GM06990 (cell line): ENCODE results near the gene RHOBTB1.
"Not testable (repeated sequence)": the region's sequence is repeated elsewhere in the genome, so short reads cannot be mapped to it uniquely, and the experiment has no call there.

Experiments used
- DNase-seq: peaks from one replicate; pipeline ENCODE4 v3.0.0-alpha.2; 2011; ENCODE audit not compliant: insufficient read length; ENCODE audit errors: extremely low read depth
- H3K27me3 ChIP-seq: replicated peaks from 2 replicates; pipeline ENCODE4 v1.6.0; 2011; ENCODE audit warnings: low read length; ENCODE audit not compliant: control insufficient read depth, insufficient read depth
- H3K36me3 ChIP-seq: 2 replicates; pipeline ENCODE4 v1.5.1; 2011; ENCODE audit warnings: low read length; ENCODE audit not compliant: control insufficient read depth, insufficient read depth
- H3K4me3 ChIP-seq: replicated peaks from 2 replicates; pipeline ENCODE4 v1.5.1; 2011; ENCODE audit warnings: low read depth, mild to moderate bottlenecking, control low read depth, low read length
- TF ChIP-seq, protein P1 (sequence below): IDR thresholded peaks from 2 replicates; pipeline ENCODE4 v1.5.1; 2011; ENCODE audit warnings: low read length, control low read depth, mild to moderate bottlenecking, inconsistent platforms; ENCODE audit not compliant: insufficient read depth, poor library complexity, severe bottlenecking

The RHOBTB1 gene

DNA sequence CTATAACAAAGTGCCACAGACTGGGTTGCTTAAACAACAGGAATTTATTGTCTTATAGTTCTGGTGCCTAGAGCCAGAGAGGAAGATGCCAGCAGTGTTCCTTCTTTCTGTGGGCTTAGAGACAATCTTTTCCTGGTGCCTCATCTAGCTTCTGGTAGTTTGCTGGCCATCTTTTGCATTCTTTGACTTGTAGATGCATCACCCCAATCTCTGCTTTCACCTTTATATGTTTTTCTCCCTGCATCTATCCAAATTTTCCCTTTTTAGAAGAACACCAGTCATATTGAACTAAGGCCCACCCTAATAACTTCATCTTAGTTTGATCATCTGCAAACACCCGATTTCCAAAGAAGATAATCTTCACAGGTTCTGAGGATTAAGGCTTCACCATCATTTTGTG, 98.9 kb downstream of the RHOBTB1 start:
- Histone ChIP-seq H3K27me3 (no peaks in the 10 kb centered on the region), H3K4me3 (no peak overlapping the region), H3K36me3 (no peaks in the 10 kb centered on the region)
- DNase-seq: no peak
- TF ChIP-seq, protein P1, sequence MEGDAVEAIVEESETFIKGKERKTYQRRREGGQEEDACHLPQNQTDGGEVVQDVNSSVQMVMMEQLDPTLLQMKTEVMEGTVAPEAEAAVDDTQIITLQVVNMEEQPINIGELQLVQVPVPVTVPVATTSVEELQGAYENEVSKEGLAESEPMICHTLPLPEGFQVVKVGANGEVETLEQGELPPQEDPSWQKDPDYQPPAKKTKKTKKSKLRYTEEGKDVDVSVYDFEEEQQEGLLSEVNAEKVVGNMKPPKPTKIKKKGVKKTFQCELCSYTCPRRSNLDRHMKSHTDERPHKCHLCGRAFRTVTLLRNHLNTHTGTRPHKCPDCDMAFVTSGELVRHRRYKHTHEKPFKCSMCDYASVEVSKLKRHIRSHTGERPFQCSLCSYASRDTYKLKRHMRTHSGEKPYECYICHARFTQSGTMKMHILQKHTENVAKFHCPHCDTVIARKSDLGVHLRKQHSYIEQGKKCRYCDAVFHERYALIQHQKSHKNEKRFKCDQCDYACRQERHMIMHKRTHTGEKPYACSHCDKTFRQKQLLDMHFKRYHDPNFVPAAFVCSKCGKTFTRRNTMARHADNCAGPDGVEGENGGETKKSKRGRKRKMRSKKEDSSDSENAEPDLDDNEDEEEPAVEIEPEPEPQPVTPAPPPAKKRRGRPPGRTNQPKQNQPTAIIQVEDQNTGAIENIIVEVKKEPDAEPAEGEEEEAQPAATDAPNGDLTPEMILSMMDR: no peak

DNA sequence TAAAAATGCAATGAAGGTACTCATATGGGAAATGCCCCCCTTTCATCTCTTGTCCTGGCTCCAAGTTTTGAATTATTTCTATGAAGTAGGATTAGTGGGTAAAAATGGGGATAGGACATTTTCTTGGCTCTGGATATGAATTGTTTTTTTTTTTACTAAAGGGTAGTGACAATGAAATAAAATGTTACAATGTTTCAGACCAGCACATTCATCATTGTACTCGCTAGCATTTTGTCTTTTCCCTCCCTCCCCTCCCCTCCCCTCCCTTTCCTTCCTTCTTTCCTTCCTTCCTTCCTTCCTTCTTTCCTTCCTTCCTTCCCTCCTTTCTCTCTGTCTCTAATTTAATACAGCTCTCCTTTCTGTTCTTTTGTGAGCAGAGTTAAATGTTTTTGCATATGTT, 101.3 kb downstream of the RHOBTB1 start:
- H3K36me3 ChIP-seq: no peaks in the 10 kb centered on the region
- DNase-seq: no peak
- no peaks in the 10 kb centered on the region for H3K27me3 ChIP-seq
- TF ChIP-seq, protein P1: no peak
- H3K4me3 ChIP-seq: no peak overlapping the region

DNA sequence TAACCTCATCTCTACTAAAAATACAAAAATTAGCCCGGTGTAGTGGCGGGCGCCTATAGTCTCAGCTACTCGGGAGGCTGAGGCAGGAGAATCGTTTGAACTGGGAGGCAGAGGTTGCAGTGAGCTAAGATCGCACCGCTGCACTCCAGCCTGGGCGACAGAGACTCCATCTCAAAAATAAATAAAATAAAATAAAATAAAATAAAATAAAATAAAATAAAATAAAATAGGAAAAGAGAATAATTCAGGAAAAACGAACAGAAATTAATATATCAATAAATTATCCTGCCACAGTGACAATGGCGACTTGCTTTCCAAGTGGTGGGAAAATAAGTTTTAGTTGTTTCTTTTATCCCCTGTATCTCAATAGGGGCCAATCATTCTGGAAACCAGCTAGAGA, 102.8 kb downstream of the RHOBTB1 start:
- not testable (repeated sequence) for H3K36me3 ChIP-seq, DNase-seq, H3K27me3 ChIP-seq, H3K4me3 ChIP-seq

DNA sequence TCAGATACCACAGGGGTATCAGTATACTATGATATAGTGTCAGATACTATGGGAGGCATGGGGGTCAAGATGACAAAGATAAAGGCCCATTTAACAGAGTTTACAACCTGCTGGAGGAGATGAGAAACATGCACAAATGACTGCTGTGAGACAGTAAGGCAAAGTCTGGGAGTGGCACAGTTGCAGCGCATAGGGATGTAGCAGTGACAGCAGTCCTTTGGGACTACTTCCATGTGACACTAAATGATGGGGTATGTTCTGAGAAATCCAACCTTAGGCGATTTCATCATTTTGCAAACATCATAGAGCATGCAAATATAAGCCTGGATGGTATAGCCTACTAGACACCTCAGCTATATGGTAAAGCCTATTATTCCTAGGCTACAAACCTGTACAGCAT, 108.9 kb downstream of the RHOBTB1 start:
- TF ChIP-seq, protein P1: no peak
- no peak for DNase-seq
- Histone ChIP-seq H3K36me3 (no peaks in the 10 kb centered on the region), H3K27me3 (no peaks in the 10 kb centered on the region), H3K4me3 (no peak overlapping the region)

GRCh38 chr10:60834401-60834800, 109.6 kb downstream of the RHOBTB1 start:
- Histone ChIP-seq H3K27me3 (no peaks in the 10 kb centered on the region), H3K4me3 (no peak overlapping the region), H3K36me3 (no peaks in the 10 kb centered on the region)
- DNase-seq: no peak
- TF ChIP-seq, protein P1: no peak

GRCh38 chr10:60832136-60832535, 111.8 kb downstream of the RHOBTB1 start:
- not testable (repeated sequence) for H3K36me3 ChIP-seq, DNase-seq, H3K4me3 ChIP-seq, H3K27me3 ChIP-seq

DNA sequence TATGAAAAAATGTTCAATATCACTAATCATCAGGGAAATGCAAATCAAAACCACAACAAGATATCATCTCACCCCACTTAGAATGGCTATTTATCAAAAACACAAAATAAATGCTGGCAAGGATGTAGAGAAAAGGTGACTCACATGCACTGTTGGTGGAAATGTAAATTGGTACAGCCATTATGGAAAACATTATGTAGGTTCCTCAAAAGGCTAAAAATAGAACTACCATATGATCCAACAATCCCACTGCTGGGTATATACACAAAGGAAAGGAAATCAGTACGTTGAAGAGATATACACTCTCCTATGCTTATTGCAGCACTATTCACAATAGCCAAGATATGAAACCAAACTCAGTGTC, 115.5 kb downstream of the RHOBTB1 start:
- H3K4me3 ChIP-seq: no peak overlapping the region
- H3K27me3 ChIP-seq: no peaks in the 10 kb centered on the region
- TF ChIP-seq, protein P1: no peak
- H3K36me3 ChIP-seq: no peaks in the 10 kb centered on the region
- no peak for DNase-seq
